GM21717 (cell line): ENCODE data around the gene MARK4.

Source experiments
- ATAC-seq: cut with Tn5 transposase; IDR thresholded peaks from one replicate; pipeline ENCODE4 v1.9.1; 2021; ENCODE audit warnings: mild to moderate bottlenecking, moderate library complexity; ENCODE audit not compliant: unreplicated experiment

The MARK4 gene

GRCh38 chr19:45271098-45271734 lies 20.1 kb downstream of the MARK4 start:
- no peak for ATAC-seq

- no peak for ATAC-seq
These were observed 20.7 kb downstream of the MARK4 start for GRCh38 chr19:45271735-45272108.

GRCh38 chr19:45273521-45273855 lies 22.4 kb downstream of the MARK4 start:
- ATAC-seq = no peak

- no peak for ATAC-seq
These were observed 24.4 kb downstream of the MARK4 start for GRCh38 chr19:45275370-45275971.

- no peak for ATAC-seq
These were observed 25.2 kb downstream of the MARK4 start for GRCh38 chr19:45276284-45276687.

- no peak for ATAC-seq
These were observed 27.0 kb downstream of the MARK4 start for GRCh38 chr19:45278087-45278486.

GRCh38 chr19:45279587-45280192 lies 28.6 kb downstream of the MARK4 start:
- ATAC-seq = no peak

- no peak for ATAC-seq
These were observed 29.4 kb downstream of the MARK4 start for GRCh38 chr19:45280471-45280961.

- no peak for ATAC-seq
These were observed 32.5 kb downstream of the MARK4 start for GRCh38 chr19:45283443-45284033.

- no peak for ATAC-seq
These were observed 39.4 kb downstream of the MARK4 start for GRCh38 chr19:45290381-45290931.

GRCh38 chr19:45291834-45292233 lies 40.8 kb downstream of the MARK4 start:
- ATAC-seq = no peak

GRCh38 chr19:45293682-45294081 lies 42.6 kb downstream of the MARK4 start:
- ATAC-seq = no peak

GRCh38 chr19:45294291-45295029 lies 43.4 kb downstream of the MARK4 start:
- ATAC-seq = no peak

GRCh38 chr19:45295873-45296272 lies 44.8 kb downstream of the MARK4 start:
- no peak for ATAC-seq

GRCh38 chr19:45296355-45296754 lies 45.3 kb downstream of the MARK4 start:
- ATAC-seq = no peak

- ATAC-seq = no peak
These were observed 46.6 kb downstream of the MARK4 start for GRCh38 chr19:45297674-45298073.

- no peak for ATAC-seq
These were observed 47.2 kb downstream of the MARK4 start for GRCh38 chr19:45298264-45298663.

- ATAC-seq = no peak
These were observed 48.6 kb downstream of the MARK4 start for GRCh38 chr19:45299719-45300118.

GRCh38 chr19:45302416-45302815 lies 51.3 kb downstream of the MARK4 start:
- ATAC-seq = no peak

- ATAC-seq = no peak
These were observed 52.4 kb downstream of the MARK4 start for GRCh38 chr19:45303269-45304060.
